ENCODE results near the gene GCLM. TPM values are rescaled to one million over a fixed set of nuclear protein-coding genes. Genes with fewer than 3 reads are reported as not detected.
"Not testable (repeated sequence)": the region's sequence is repeated elsewhere in the genome, so short reads cannot be mapped to it uniquely, and the experiment has no call there.

Gene GCLM
- polyA plus RNA-seq, 1 experiment = 58.6 TPM

DNA sequence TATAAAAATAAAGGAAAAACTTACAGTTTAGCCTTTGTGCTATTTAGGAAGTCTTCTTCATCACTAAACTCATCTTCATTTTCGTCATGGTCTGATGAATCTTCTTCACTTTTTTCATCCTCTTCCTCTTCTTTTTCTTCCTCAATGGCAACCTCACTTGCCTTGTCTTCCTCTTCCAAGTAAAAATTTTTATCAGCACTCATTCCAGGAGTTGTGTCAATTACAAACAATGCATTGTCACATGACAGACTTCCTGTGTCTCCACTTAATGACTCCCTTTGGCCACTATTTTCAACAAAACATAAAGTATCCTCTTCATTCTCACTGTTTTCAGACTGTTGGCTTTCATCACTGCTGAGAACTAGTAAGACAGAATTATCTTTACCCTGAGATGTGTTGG lies 33.0 kb downstream of the GCLM start:
- Histone ChIP-seq H3K9me3 (ENCODE audit: control insufficient read depth, insufficient read depth, low read length) (no peaks in the 10 kb centered on the region), H3K27ac (ENCODE audit: low read depth, low read length) (no peak overlapping the region), H3K4me3 (ENCODE audit: low read depth, low read length) (no peak overlapping the region), H3K27me3 (ENCODE audit: control insufficient read depth, insufficient read depth, low read length) (no peaks in the 10 kb centered on the region)
- no peak for TF ChIP-seq CTCF (IDR thresholded peaks at IDR 0.05; ENCODE audit: low read depth, low read length)
- CTCF ChIA-PET = interaction anchor here (0.5 kb wide), 1 partner anchor 284 kb away, joined by 3 read pairs; no protein-coding TSS in a partner anchor
- no peak for DNase-seq (ENCODE audit: low read depth, low spot score)
- POLR2A ChIA-PET = no interaction called here

- Histone ChIP-seq H3K27ac (ENCODE audit: low read depth, low read length) (no peak overlapping the region), H3K9me3 (ENCODE audit: control insufficient read depth, insufficient read depth, low read length) (no peaks in the 10 kb centered on the region), H3K4me3 (ENCODE audit: low read depth, low read length) (no peak overlapping the region), H3K27me3 (ENCODE audit: control insufficient read depth, insufficient read depth, low read length) (no peaks in the 10 kb centered on the region)
- peak; percentile 58 for TF ChIP-seq CTCF (IDR thresholded peaks at IDR 0.05; ENCODE audit: low read depth, low read length)
- ChIA-PET CTCF (no interaction called here), POLR2A (interaction anchor here (1.1 kb wide), 1 partner anchor 12 kb away, joined by 5 read pairs; no protein-coding TSS in a partner anchor)
- no peak for DNase-seq (ENCODE audit: low read depth, low spot score)
Measured at GRCh38 chr1:93874025-93874651, 35.1 kb downstream of the GCLM start.

DNA sequence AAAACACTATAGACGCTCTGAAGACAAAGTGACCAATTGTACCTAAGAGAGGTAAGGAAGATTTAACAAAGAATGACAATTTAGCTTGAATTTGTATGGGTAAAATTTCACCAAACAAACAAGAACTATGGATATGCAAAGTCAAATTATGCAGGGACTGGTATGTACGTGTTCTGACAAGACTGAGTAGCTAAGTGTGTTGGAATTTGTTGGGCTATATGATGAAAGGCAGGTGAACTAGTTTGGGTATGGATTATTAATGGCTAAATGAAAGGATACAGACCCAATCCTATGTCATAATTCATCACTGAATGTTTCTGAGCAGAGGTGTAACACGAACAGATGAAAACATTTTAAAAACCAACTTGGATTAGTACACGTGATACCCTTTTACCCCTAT lies 37.9 kb downstream of the GCLM start:
- Histone ChIP-seq H3K27me3 (ENCODE audit: control insufficient read depth, insufficient read depth, low read length) (no peaks in the 10 kb centered on the region), H3K4me3 (ENCODE audit: low read depth, low read length) (no peak overlapping the region), H3K9me3 (ENCODE audit: control insufficient read depth, insufficient read depth, low read length) (no peaks in the 10 kb centered on the region), H3K27ac (ENCODE audit: low read depth, low read length) (no peak overlapping the region)
- no peak for DNase-seq (ENCODE audit: low read depth, low spot score)
- TF ChIP-seq CTCF (IDR thresholded peaks at IDR 0.05; ENCODE audit: low read depth, low read length) = no peak
- CTCF ChIA-PET = interaction anchor here (1.2 kb wide), 1 partner anchor 242 kb away, joined by 3 read pairs; no protein-coding TSS in a partner anchor
- POLR2A ChIA-PET = no interaction called here

- Histone ChIP-seq H3K27me3 (ENCODE audit: control insufficient read depth, insufficient read depth, low read length) (no peaks in the 10 kb centered on the region), H3K4me3 (ENCODE audit: low read depth, low read length) (no peak overlapping the region), H3K9me3 (ENCODE audit: control insufficient read depth, insufficient read depth, low read length) (no peaks in the 10 kb centered on the region), H3K27ac (ENCODE audit: low read depth, low read length) (no peak overlapping the region)
- ChIA-PET CTCF (interaction anchor here (1.1 kb wide), 1 partner anchor 240 kb away, joined by 6 read pairs; no protein-coding TSS in a partner anchor), POLR2A (no interaction called here)
- TF ChIP-seq CTCF (IDR thresholded peaks at IDR 0.05; ENCODE audit: low read depth, low read length) = no peak
- DNase-seq (ENCODE audit: low read depth, low spot score) = no peak
Measured at GRCh38 chr1:93869653-93870052, 39.6 kb downstream of the GCLM start.

GRCh38 chr1:93868492-93868891 lies 40.7 kb downstream of the GCLM start:
- H3K27ac ChIP-seq (ENCODE audit: low read depth, low read length); POLR2A ChIA-PET; H3K4me3 ChIP-seq (ENCODE audit: low read depth, low read length); DNase-seq (ENCODE audit: low read depth, low spot score); H3K9me3 ChIP-seq (ENCODE audit: control insufficient read depth, insufficient read depth, low read length); H3K27me3 ChIP-seq (ENCODE audit: control insufficient read depth, insufficient read depth, low read length): not testable (repeated sequence)
- CTCF ChIA-PET = interaction anchor here (0.6 to 1.1 kb wide), 2 partner anchors 239 to 495 kb away, joined by 4 to 6 read pairs; no protein-coding TSS in a partner anchor

Data from AG04450 (cell line).